Astrocyte of the cerebellum (primary cell): Measurements from ENCODE around the gene FBXO8.
A peak's percentile ranks its signal among the peaks of the same experiment; 100 is the strongest.
"Not testable (repeated sequence)": the region's sequence is repeated elsewhere in the genome, so short reads cannot be mapped to it uniquely, and the experiment has no call there.

Source experiments
- DNase-seq: peaks from one replicate; pipeline ENCODE4 v3.0.0-alpha.2; 2011; ENCODE audit warnings: low read depth
- H3K4me3 ChIP-seq: 2 replicates; pipeline ENCODE4 v1.5.1; 2011; ENCODE audit warnings: mild to moderate bottlenecking, low read depth, low read length, moderate library complexity
- CTCF ChIP-seq: IDR thresholded peaks from 2 replicates; pipeline ENCODE4 v1.5.1; 2012; ENCODE audit warnings: low read length, low read depth, moderate library complexity, mild to moderate bottlenecking; ENCODE audit errors: missing control alignments
- in situ Hi-C: cut with HindIII; loops from 2 replicates; pipeline ENCODE4 v1.10.0; 2017; ENCODE audit warnings: low sequenced_read_pairs

FBXO8 gene

GRCh38 chr4:174263445-174263736 lies 20.1 kb downstream of the FBXO8 start:
- no peak for DNase-seq
- TF ChIP-seq CTCF, result no peak
- H3K4me3 ChIP-seq, result no peak overlapping the region
- in situ Hi-C loops, result no loop called here

DNA sequence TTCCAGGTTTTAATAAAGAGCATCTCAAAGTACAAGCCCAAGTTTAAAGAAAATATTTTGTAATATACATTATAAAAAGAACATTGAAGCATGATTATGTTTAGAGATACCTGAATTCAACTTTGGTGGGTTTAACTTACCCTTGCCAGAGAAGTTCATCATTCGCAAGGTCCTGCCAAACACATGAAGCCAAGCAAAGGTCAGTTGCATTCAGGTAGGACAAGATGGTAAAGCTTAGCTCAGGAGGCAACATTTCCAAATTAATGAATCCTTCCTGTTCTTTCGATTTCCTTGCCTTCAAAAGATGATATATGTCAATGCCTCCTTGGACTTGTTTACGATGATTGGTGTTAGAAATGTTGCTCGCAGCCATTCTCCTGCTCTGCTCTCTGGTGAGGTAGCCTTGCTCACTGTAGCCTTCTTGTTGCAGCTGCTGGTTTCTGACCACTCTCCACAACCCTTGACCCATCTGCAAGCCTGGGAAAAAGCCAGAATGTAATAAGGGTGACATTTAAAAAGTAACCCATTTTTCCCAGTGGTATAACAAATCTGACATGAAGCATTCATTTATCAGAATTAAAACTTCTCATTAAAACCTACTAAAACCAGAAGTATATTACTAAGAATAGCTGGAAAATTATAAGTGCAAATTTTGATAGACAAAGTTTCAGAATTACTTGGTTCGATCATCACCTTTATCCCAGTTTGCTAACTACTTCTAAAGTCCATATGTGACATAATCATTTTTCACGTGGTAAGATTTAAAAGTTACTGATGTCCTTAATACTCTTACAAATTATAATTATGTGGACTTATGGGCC lies 20.6 kb downstream of the FBXO8 start:
- no peak for TF ChIP-seq CTCF
- in situ Hi-C loops, result no loop called here
- no peak for DNase-seq
- no peak overlapping the region for H3K4me3 ChIP-seq

DNA sequence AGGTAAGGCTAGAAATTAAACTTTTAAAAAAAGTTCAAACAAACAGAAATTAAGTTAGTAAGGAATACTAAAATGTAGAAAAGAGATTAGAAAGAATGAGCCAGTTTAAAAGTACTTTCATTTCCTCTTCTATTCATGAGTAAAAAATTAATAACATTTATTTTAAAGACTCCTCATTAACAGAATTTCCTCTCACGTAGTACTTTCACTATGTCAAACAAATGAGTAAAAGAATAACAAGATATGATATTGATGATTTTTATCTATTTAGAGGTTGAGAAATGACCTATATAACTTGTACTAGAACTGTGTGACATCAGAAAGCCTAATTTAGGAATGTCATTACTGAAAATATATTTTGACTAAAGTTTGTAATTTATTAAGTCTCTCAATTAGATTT lies 22.0 kb downstream of the FBXO8 start:
- H3K4me3 ChIP-seq, DNase-seq, in situ Hi-C loops: not testable (repeated sequence)

DNA sequence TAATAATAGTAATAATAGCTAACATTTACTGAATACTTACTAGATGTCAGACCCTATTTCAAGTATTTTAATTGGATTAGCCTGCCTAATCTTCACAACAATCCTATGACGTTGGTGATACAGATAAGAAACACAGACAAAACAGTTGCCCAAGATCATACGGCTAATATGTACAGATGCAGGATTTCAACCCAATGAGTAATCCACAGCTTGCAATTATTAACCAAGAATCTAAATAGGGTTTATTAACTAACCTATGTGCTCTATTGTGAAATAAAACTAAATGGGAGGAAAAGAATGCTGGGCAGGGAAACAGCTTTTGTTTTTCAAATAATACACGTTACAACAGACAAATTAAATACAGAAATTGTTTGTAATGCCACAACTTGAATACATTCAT lies 23.4 kb downstream of the FBXO8 start:
- no peak for DNase-seq
- no peak for TF ChIP-seq CTCF
- in situ Hi-C loops, result no loop called here
- H3K4me3 ChIP-seq, result no peak overlapping the region

GRCh38 chr4:174259580-174259979 lies 23.9 kb downstream of the FBXO8 start:
- DNase-seq, result no peak
- H3K4me3 ChIP-seq, result no peak overlapping the region
- no peak for TF ChIP-seq CTCF
- in situ Hi-C loops, result no loop called here

- peak; percentile 15 for DNase-seq
- no peak overlapping the region for H3K4me3 ChIP-seq
- TF ChIP-seq CTCF, result no peak
- in situ Hi-C loops, result no loop called here
Observed at GRCh38 chr4:174256277-174256713, 27.2 kb downstream of the FBXO8 start.

GRCh38 chr4:174255786-174256185 lies 27.7 kb downstream of the FBXO8 start:
- no peak for TF ChIP-seq CTCF

More at GRCh38 chr4:174255786-174256185, 27.7 kb downstream of the FBXO8 start:
- peak; percentile 47 for DNase-seq
- H3K4me3 ChIP-seq, result no peak overlapping the region
- in situ Hi-C loops, result no loop called here
